ENCODE data around the gene PRRX1.

Gene PRRX1

DNA sequence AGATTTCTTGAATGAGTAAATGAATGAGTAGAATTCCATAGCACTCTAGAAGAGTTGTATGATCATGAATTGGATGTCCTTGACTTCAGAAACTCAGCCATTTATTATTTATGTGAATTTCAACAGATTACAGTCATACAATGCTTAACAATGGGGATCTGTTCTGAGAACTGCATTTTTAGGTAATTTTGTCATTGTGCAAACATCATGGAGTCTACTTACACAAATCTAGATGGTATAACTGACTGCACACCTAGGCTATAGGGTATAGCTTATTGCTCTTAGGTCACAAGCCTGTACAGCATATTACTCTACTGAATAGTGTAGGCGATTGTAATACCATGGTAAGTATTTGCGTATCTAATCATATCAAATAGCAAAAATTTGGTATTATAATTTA is 59.6 kb downstream of the PRRX1 start:
- H3K4me3 ChIP-seq (ENCODE audit: low read depth, low read length) = no peak overlapping the region
- no peak for TF ChIP-seq POLR2A (IDR thresholded peaks at IDR 0.05; ENCODE audit: extremely low read depth, insufficient read length)
- TF ChIP-seq MYC (IDR thresholded peaks at IDR 0.05; ENCODE audit: low read depth, low read length) = no peak
- TF ChIP-seq, protein P1, sequence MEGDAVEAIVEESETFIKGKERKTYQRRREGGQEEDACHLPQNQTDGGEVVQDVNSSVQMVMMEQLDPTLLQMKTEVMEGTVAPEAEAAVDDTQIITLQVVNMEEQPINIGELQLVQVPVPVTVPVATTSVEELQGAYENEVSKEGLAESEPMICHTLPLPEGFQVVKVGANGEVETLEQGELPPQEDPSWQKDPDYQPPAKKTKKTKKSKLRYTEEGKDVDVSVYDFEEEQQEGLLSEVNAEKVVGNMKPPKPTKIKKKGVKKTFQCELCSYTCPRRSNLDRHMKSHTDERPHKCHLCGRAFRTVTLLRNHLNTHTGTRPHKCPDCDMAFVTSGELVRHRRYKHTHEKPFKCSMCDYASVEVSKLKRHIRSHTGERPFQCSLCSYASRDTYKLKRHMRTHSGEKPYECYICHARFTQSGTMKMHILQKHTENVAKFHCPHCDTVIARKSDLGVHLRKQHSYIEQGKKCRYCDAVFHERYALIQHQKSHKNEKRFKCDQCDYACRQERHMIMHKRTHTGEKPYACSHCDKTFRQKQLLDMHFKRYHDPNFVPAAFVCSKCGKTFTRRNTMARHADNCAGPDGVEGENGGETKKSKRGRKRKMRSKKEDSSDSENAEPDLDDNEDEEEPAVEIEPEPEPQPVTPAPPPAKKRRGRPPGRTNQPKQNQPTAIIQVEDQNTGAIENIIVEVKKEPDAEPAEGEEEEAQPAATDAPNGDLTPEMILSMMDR (IDR thresholded peaks at IDR 0.05; ENCODE audit: low read depth, low read length) = no peak
- TF ChIP-seq, protein P2, sequence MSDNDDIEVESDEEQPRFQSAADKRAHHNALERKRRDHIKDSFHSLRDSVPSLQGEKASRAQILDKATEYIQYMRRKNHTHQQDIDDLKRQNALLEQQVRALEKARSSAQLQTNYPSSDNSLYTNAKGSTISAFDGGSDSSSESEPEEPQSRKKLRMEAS (IDR thresholded peaks at IDR 0.05; ENCODE audit: low read depth, low read length) = no peak
- no peak for DNase-seq (ENCODE audit: low read depth)

DNA sequence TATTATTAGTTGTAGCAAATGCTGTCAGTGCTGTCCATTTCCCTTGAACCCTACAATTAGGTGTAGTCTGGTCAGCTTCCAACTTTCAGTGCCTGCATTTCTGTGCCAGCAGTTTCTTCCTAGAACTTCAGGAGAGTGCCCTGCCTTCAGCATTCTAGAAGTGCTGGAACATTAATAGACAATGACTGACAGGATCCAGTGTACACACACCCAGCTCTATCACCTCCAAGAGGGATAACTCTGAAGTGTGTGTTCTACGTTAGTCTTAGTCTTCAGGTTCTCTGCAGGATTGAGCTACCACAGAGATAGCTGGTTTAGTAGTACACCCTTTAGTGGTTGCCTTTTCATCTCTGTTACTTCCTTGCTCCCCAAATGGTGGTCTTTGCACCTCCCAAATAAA is 61.4 kb downstream of the PRRX1 start:
- TF ChIP-seq, protein P1 (IDR thresholded peaks at IDR 0.05; ENCODE audit: low read depth, low read length) = no peak
- TF ChIP-seq MYC (IDR thresholded peaks at IDR 0.05; ENCODE audit: low read depth, low read length) (no peak), POLR2A (IDR thresholded peaks at IDR 0.05; ENCODE audit: extremely low read depth, insufficient read length) (no peak)
- TF ChIP-seq, protein P2 (IDR thresholded peaks at IDR 0.05; ENCODE audit: low read depth, low read length) = no peak
- DNase-seq (ENCODE audit: low read depth) = no peak
- H3K4me3 ChIP-seq (ENCODE audit: low read depth, low read length) = no peak overlapping the region

- no peak for DNase-seq (ENCODE audit: low read depth)
- no peak overlapping the region for H3K4me3 ChIP-seq (ENCODE audit: low read depth, low read length)
- TF ChIP-seq, protein P2 (IDR thresholded peaks at IDR 0.05; ENCODE audit: low read depth, low read length) = 0 out of 2 replicates have a peak, but pooled peaks have one; percentile 17
- TF ChIP-seq, protein P1 (IDR thresholded peaks at IDR 0.05; ENCODE audit: low read depth, low read length) = no peak
These were observed 64.0 kb downstream of the PRRX1 start for GRCh38 chr1:170727963-170728362.

GRCh38 chr1:170729225-170730002 is 65.5 kb downstream of the PRRX1 start:
- DNase-seq (ENCODE audit: low read depth) = no peak
- no peak overlapping the region for H3K4me3 ChIP-seq (ENCODE audit: low read depth, low read length)
- TF ChIP-seq POLR2A (IDR thresholded peaks at IDR 0.05; ENCODE audit: extremely low read depth, insufficient read length) = no peak
- no peak for TF ChIP-seq MYC (IDR thresholded peaks at IDR 0.05; ENCODE audit: low read depth, low read length)
- TF ChIP-seq, protein P2 (IDR thresholded peaks at IDR 0.05; ENCODE audit: low read depth, low read length) = no peak

- H3K4me3 ChIP-seq (ENCODE audit: low read depth, low read length) = no peak overlapping the region
- DNase-seq (ENCODE audit: low read depth) = no peak
- TF ChIP-seq POLR2A (IDR thresholded peaks at IDR 0.05; ENCODE audit: extremely low read depth, insufficient read length) (no peak), MYC (IDR thresholded peaks at IDR 0.05; ENCODE audit: low read depth, low read length) (no peak)
- TF ChIP-seq, protein P1 (IDR thresholded peaks at IDR 0.05; ENCODE audit: low read depth, low read length) = no peak
- TF ChIP-seq, protein P2 (IDR thresholded peaks at IDR 0.05; ENCODE audit: low read depth, low read length) = no peak
These were observed 66.1 kb downstream of the PRRX1 start for GRCh38 chr1:170730014-170730413.

GRCh38 chr1:170730438-170730837 is 66.5 kb downstream of the PRRX1 start:
- no peak overlapping the region for H3K4me3 ChIP-seq (ENCODE audit: low read depth, low read length)
- no peak for DNase-seq (ENCODE audit: low read depth)
- TF ChIP-seq, protein P2 (IDR thresholded peaks at IDR 0.05; ENCODE audit: low read depth, low read length) = no peak
